Left ventricle myocardium superior (tissue), 1 donor: ENCODE results near the gene NBPF12. TPM values are rescaled to one million over a fixed set of nuclear protein-coding genes. Genes with fewer than 3 reads are reported as not detected.
"Not testable (repeated sequence)": the region's sequence is repeated elsewhere in the genome, so short reads cannot be mapped to it uniquely, and the experiment has no call there.

Source experiments
- ATAC-seq: fragments of 200-7000 bp; cut with Tn5 transposase; one replicate; pipeline ENCODE4 v1.9.1; 2020; ENCODE audit warnings: mild to moderate bottlenecking, moderate library complexity
- DNase-seq: peaks from one replicate; pipeline ENCODE4 v3.0.0-alpha.2; 2020
- intact Hi-C: fragments of 100-400 bp; cut with micrococcal nuclease; formaldehyde crosslinking; loops from one replicate; pipeline ENCODE4 v1.11.0; 2022
- total RNA-seq: library from RNA; stranded (reverse); fragmentation: NEBNext Ultra II Directional; extraction: Animal tissue kit (Norgen Biotek cat#: 25700); gene quantifications from one replicate; pipeline ENCODE4 v1.2.1, GENCODE V29; 2021
- donor health status: DM: no; HTN: yes; CAD: no; lungs with severe emphysema.

Gene NBPF12
- total RNA-seq, 1 donor from 2014 or later, result 3.1 TPM

DNA sequence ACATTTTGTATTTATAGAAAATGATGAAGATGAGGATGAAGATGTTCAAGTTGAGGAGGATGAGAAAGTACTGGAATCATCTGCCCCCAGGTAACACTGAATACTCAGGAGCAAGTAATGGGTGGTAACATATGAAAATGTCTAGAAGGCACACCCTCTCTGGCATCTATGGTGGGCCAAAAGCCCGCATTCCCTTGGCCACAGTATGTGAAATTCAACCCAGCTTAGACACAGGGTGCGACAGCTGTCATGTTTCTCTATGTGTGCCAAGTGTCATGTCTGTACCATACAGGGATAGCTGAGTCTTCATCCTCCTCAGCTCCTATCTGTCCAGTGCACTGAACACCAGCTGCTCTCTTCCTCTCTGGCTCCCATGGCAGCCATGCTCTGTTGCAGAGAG lies 26.2 kb downstream of the NBPF12 start:
- intact Hi-C loops, DNase-seq, ATAC-seq: not testable (repeated sequence)

GRCh38 chr1:146966351-146966750 lies 28.2 kb downstream of the NBPF12 start:
- ATAC-seq, intact Hi-C loops, DNase-seq: not testable (repeated sequence)

GRCh38 chr1:146970656-146971055 lies 32.5 kb downstream of the NBPF12 start:
- intact Hi-C loops, DNase-seq, ATAC-seq: not testable (repeated sequence)

DNA sequence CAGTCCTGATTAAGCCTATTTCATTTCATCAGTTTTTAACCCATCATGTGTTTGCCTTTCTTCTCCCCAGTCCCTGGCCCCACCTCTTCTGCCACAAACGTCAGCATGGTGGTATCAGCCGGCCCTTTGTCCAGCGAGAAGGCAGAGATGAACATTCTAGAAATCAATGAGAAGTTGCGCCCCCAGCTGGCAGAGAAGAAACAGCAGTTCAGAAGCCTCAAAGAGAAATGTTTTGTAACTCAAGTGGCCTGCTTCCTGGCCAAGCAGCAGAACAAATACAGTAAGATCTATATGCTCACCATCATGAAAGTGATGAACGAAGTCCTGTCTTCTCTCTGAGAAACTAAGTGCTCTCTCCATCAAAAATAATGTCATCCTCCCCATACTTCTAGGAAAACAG lies 34.6 kb downstream of the NBPF12 start:
- intact Hi-C loops, ATAC-seq, DNase-seq: not testable (repeated sequence)

- ATAC-seq, DNase-seq, intact Hi-C loops: not testable (repeated sequence)
Observed at GRCh38 chr1:146985855-146986254, 47.7 kb downstream of the NBPF12 start.

DNA sequence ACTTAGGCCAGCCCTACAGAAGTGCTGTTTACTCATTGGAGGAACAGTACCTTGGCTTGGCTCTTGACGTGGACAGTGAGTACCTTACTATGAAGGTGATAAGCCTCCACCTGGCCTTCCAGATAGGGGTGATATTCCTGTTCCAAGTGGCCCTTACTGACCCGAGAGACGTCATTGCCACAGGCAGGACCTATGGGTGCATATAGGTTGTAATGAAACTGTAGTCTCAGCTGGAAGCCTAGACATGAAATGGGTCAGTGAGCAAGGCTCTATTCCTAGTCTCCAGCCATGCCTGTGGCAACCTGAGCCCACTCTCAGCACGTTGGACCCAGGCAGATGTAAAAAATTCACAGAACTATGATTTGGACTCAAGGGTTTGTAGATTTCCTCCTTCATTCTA lies 48.3 kb downstream of the NBPF12 start:
- DNase-seq, intact Hi-C loops, ATAC-seq: not testable (repeated sequence)

DNA sequence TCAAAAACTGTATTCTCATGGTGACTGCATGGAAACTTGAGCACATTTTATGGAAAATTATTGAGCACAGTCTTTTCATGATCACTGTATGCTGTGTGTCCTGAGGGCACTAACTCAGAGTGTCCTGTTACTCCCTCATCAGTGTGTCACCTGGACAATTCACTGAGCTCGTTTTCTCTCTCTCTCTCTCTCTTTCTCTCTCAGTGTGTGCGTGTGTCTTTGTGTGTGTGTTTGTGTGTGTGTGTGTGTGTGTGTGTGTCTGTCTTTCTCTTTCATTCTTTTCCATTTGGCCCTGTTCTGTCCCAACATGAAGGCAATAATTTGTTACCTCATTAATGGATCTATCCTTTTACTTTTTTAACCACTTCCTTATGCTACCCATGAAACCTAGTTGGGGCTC lies 49.4 kb downstream of the NBPF12 start:
- DNase-seq, intact Hi-C loops, ATAC-seq: not testable (repeated sequence)

GRCh38 chr1:146989455-146989854 lies 51.3 kb downstream of the NBPF12 start:
- DNase-seq, intact Hi-C loops, ATAC-seq: not testable (repeated sequence)

DNA sequence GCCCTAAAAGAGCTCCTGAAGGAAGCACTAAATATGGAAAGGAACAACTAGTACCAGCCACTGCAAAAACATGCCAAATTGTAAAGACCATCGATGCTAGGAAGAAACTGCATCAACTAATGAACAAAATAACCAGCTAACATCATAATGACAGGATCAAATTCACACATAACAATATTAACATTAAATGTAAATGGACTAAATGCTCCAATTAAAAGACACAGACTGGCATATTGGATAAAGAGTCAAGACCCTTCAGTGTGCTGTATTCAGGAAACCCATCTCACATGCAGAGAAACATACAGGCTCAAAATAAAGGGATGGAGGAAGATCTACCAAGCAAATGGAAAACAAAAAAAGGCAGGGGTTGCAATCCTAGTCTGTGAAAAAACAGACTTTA lies 70.4 kb downstream of the NBPF12 start:
- intact Hi-C loops, ATAC-seq: not testable (repeated sequence)

DNA sequence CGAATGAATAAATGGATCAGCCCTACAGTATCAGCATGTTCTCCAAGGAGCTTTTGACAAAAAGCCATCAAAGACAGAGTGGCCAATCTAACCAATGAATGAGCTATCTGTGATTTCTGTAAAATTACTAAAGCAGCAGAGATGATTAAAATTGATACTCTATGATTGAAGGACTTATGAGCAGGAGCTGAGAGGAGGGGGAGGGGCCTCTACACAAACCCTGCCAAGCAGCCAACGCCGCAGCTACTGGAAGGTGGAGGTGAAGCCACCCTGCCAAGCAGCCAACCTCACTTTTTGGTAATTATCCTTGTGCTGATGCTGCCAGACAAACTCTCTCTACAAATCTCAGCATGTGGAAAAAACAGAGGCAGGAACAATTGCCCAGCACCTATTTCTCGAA lies 88.9 kb downstream of the NBPF12 start:
- DNase-seq, ATAC-seq, intact Hi-C loops: not testable (repeated sequence)

More for the DNA sequence above, 70.4 kb downstream of the NBPF12 start:
- not testable (repeated sequence) for DNase-seq

DNA sequence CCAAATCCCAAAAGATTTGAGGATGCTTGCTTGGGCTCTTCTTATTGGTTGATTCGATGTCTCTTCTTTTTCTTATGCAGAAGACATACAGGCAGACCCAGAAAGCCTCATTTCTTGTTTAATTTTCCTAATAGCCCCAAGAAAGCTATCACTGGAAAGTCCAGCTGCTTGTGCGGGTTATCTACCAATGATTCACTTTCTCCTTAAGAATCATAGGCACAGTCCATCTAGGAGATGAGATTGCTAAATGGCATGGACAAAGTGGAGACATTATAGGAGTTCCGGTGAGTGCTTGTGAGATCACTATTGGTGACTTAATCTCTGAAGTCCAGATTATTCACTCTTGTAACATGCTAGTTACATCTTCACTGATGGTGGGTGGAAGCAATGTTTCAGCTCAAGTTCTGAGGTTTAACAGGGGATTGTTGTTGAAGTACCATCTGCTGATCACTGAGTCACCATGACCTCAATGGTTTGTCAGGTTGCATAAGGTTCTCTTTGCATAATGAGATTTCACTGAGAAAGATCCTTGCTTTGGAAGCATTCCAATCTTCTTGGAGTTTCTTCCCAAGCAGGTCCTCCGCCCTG lies 92.0 kb downstream of the NBPF12 start:
- DNase-seq, ATAC-seq, intact Hi-C loops: not testable (repeated sequence)

DNA sequence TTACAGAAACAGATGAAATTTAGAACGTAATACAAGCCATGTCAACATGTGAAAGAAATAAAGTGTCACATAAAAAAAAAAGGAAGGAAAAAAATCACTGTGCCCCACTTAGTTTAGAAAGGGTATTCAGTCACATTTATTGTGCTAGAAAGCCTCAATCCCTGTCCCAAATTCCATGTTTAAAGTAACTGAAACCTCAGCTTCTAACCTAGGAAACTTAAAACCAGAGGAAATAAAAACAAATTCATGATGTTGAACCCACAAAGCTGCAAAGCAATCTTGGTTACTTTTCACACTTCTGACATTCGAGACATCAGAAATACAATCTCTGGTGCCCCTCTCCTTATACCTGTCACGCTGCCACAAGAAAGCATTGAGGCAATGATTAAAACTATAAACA lies 101.8 kb downstream of the NBPF12 start:
- no peak for ATAC-seq
- no peak for DNase-seq
- intact Hi-C loops, result no loop called here

DNA sequence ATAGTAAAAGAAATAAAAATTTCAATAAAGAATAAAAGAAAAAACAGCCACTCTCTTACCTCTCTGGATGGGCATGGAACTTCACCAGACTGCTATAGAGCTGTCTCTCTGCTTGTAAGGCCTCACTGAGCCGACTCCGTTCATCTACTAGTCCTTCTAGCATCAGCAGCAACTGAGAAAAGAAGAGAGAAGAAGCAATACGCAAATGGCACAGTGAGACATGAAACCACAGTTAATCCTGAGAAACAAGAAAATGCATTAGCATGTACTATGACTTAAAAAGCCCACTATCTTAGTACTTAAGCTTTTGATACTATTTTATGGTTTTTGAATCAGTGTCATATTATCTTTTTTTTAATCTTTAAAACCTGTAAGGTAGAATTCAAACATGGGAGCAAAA lies 104.8 kb downstream of the NBPF12 start:
- ATAC-seq, DNase-seq, intact Hi-C loops: not testable (repeated sequence)

GRCh38 chr1:147044511-147044910 lies 106.4 kb downstream of the NBPF12 start:
- ATAC-seq, intact Hi-C loops: not testable (repeated sequence)

More at GRCh38 chr1:147044511-147044910, 106.4 kb downstream of the NBPF12 start:
- not testable (repeated sequence) for DNase-seq

Other genes with a start within 250 kb of the NBPF12 start
- gene PRKAB2, start 234.1 kb downstream of the NBPF12 start, total RNA-seq, result 44.7 TPM